IPS-20b (cell line): ENCODE data around the gene GRB2.

Experiments
- H3K27ac ChIP-seq: one replicate; pipeline ENCODE4 v1.5.1; 2013; ENCODE audit warnings: low read length
- H3K27me3 ChIP-seq: 2 replicates; pipeline ENCODE4 v1.6.1; 2013; ENCODE audit warnings: mild to moderate bottlenecking, low read length, inconsistent platforms; ENCODE audit not compliant: insufficient read depth
- H3K36me3 ChIP-seq: 2 replicates; pipeline ENCODE4 v1.6.1; 2013; ENCODE audit warnings: low read depth, mild to moderate bottlenecking, inconsistent platforms, low read length, moderate library complexity; ENCODE audit not compliant: insufficient read depth
- H3K4me1 ChIP-seq: 2 replicates; pipeline ENCODE4 v1.6.1; 2013; ENCODE audit warnings: mild to moderate bottlenecking, control low read depth, inconsistent platforms, low read length, moderate library complexity; ENCODE audit not compliant: insufficient read depth
- H3K4me3 ChIP-seq: 2 replicates; pipeline ENCODE4 v1.5.1; 2013; ENCODE audit warnings: mild to moderate bottlenecking, low read length, inconsistent platforms
- H3K9ac ChIP-seq: 2 replicates; pipeline ENCODE4 v1.6.1; 2013; ENCODE audit warnings: low read depth, mild to moderate bottlenecking, inconsistent platforms, low read length, moderate library complexity
- H3K9me3 ChIP-seq: 2 replicates; pipeline ENCODE4 v1.6.1; 2013; ENCODE audit warnings: mild to moderate bottlenecking, low read depth, low read length, inconsistent platforms; ENCODE audit not compliant: insufficient read depth

GRB2 gene

DNA sequence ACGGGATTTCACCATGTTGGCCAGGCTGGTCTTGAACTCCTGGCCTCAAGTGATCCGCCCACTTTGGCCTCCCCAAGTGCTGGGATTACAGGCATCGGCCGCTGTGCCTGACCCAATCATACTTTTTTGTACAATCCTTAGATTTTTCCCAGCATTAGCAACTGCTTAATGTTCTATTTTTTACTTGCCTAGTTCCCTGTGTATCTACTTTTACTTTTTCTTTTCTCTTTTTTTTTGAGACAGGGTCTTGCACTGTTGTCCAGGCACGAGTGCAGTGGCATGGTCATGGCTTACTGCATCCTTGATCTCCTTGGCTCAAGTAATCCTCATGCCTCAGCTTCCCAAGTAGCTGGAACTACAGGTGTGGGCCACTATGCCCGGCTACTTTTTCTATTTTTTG lies 9.5 kb downstream of the GRB2 start:
- no peak overlapping the region for H3K27ac ChIP-seq
- H3K9ac ChIP-seq = no peak overlapping the region
- peaks cover 18% of the 10 kb centered on the region; the same call in 1 of the 2 replicates for H3K4me1 ChIP-seq
- no peaks in the 10 kb centered on the region for H3K9me3 ChIP-seq
- peaks cover 11% of the 10 kb centered on the region; the same call in 1 of the 2 replicates for H3K36me3 ChIP-seq
- H3K4me3 ChIP-seq = no peak overlapping the region
- H3K27me3 ChIP-seq = no peaks in the 10 kb centered on the region

DNA sequence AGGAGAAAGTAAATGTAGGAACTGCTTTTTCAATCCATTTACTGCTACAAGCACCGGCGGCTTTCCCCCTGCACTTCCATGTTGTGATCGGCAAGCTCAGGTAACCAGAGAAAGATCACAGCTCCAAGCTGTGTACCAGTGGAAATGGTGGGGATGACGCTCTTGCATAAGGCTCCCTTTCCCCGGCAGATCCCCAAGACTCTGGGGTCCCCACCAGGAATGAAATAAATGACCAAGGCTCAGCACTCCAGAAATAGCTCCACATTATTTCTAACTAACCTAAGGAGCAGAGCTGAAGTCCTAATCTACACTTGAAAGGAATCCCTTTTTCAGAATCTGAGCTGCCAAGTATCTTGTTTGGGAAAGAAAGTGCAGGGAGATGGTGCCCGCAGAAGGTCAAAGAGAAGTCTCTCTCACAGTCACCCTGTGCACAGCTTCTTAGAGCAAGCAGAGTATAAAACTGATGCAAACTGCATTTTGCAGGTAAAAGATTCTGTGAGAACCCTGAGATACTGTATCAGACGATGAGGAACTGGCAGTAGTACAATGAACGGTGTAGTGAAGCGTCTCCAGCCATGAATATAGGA lies 11.1 kb downstream of the GRB2 start:
- Histone ChIP-seq H3K36me3 (peaks cover 21% of the 10 kb centered on the region; the same call in 1 of the 2 replicates), H3K9ac (peak overlapping the region; percentile 85), H3K27me3 (no peaks in the 10 kb centered on the region), H3K9me3 (no peaks in the 10 kb centered on the region), H3K4me3 (peak overlapping the region; percentile 80), H3K27ac (peak overlapping the region; percentile 41), H3K4me1 (peaks cover 18% of the 10 kb centered on the region; the same call in 1 of the 2 replicates)

GRCh38 chr17:75393523-75394331 lies 11.8 kb downstream of the GRB2 start:
- Histone ChIP-seq H3K9ac (peak overlapping the region; percentile 85), H3K27me3 (no peaks in the 10 kb centered on the region), H3K9me3 (no peaks in the 10 kb centered on the region), H3K4me1 (peaks cover 18% of the 10 kb centered on the region; the same call in 1 of the 2 replicates), H3K4me3 (peak overlapping the region; percentile 80), H3K27ac (peak overlapping the region; percentile 41), H3K36me3 (peaks cover 21% of the 10 kb centered on the region; the same call in 1 of the 2 replicates)

- Histone ChIP-seq H3K27me3 (no peaks in the 10 kb centered on the region), H3K9ac (peak overlapping the region; percentile 84; the same call in 1 of the 2 replicates), H3K36me3 (peaks cover 24% of the 10 kb centered on the region; the same call in 1 of the 2 replicates), H3K4me3 (peak overlapping the region; percentile 80), H3K9me3 (no peaks in the 10 kb centered on the region), H3K4me1 (peaks cover 18% of the 10 kb centered on the region; the same call in 1 of the 2 replicates), H3K27ac (no peak overlapping the region)
Observed at GRCh38 chr17:75392559-75392958, 12.9 kb downstream of the GRB2 start.

DNA sequence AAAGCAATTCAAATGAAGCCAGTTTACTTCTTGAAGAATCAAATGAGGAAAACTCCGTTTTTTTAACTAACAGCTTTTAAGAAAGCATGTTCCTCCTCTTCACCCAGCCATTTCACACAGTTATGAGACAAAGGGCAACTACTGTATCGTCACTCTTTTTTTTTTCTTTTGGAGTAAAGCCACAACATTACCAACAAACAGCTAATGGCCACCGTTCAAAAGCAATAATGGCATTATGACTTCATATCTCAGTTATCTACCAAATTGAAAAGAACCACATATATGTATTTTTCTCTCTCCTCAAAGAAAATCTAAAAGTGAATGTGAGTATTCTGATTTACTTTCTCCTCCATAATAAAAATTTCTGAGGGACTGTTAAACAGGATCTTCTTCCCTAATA lies 14.5 kb downstream of the GRB2 start:
- no peak overlapping the region for H3K9ac ChIP-seq
- H3K4me1 ChIP-seq = peaks cover 18% of the 10 kb centered on the region; the same call in 1 of the 2 replicates
- H3K36me3 ChIP-seq = peaks cover 27% of the 10 kb centered on the region; the same call in 1 of the 2 replicates
- no peak overlapping the region for H3K4me3 ChIP-seq
- H3K9me3 ChIP-seq = no peaks in the 10 kb centered on the region
- no peak overlapping the region for H3K27ac ChIP-seq
- H3K27me3 ChIP-seq = no peaks in the 10 kb centered on the region

DNA sequence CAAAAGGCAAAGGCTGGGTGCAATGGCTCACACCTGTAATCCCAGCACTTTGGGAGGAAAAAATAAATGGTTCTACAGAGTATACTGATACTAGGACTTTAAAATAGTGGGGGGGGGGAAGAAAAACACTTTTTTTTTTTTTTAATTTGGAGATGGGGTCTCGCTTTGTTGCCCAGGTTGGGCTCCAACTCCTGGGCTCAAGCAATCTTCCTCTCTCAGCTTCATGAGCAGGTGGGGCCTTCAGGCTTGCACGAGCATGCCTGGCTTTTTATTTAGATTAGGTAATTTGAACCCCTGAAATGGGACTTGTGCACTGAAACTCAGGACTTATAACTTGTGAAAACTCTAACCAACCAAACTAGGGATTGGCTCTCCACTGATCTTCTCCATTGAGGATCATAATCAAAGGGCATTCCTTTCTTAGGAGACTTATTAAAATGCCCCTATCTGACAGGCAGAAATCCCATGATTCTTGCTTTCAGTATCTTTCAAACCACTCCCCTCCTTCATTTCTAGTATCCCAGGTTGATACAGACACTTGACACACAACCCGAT lies 16.9 kb downstream of the GRB2 start:
- Histone ChIP-seq H3K27me3 (no peaks in the 10 kb centered on the region), H3K27ac (no peak overlapping the region), H3K4me3 (no peak overlapping the region), H3K9ac (no peak overlapping the region), H3K9me3 (no peaks in the 10 kb centered on the region), H3K36me3 (peaks cover 27% of the 10 kb centered on the region; the same call in 1 of the 2 replicates), H3K4me1 (peaks cover 9% of the 10 kb centered on the region; the same call in 1 of the 2 replicates)

- Histone ChIP-seq H3K4me1 (peaks cover 8% of the 10 kb centered on the region; the same call in 1 of the 2 replicates), H3K27ac (no peak overlapping the region), H3K9me3 (no peaks in the 10 kb centered on the region), H3K36me3 (peaks cover 26% of the 10 kb centered on the region; the same call in 1 of the 2 replicates), H3K4me3 (no peak overlapping the region), H3K9ac (no peak overlapping the region), H3K27me3 (no peaks in the 10 kb centered on the region)
Observed at GRCh38 chr17:75387771-75388170, 17.7 kb downstream of the GRB2 start.

- Histone ChIP-seq H3K4me3 (no peak overlapping the region), H3K36me3 (peaks cover 18% of the 10 kb centered on the region; the same call in 1 of the 2 replicates), H3K9me3 (no peaks in the 10 kb centered on the region), H3K27ac (no peak overlapping the region), H3K27me3 (no peaks in the 10 kb centered on the region), H3K9ac (no peak overlapping the region), H3K4me1 (no peaks in the 10 kb centered on the region)
Observed at GRCh38 chr17:75386430-75386829, 19.0 kb downstream of the GRB2 start.

DNA sequence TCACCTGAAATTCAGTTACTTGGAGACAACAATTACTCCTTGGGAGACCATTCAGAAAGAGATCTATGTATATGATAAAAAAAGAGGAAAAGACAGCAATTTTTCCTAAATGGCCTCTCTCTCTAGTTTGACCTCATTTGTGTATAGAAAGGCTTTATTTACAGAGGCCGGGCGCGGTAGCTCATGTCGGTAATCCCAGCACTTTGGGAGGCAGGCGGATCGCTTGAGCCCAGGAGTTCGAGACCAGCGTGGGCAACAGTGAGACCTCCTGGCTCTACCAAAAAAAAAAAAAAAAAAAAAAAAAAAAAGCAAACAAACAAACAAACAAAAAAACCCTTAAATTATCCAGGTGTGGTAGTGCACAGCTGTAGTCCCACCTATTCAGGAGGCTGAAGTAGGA lies 20.7 kb downstream of the GRB2 start:
- Histone ChIP-seq H3K4me3 (no peak overlapping the region), H3K36me3 (peaks cover 6% of the 10 kb centered on the region; the same call in 1 of the 2 replicates), H3K9me3 (no peaks in the 10 kb centered on the region), H3K9ac (no peak overlapping the region), H3K4me1 (no peaks in the 10 kb centered on the region; the same call in 1 of the 2 replicates), H3K27ac (no peak overlapping the region), H3K27me3 (no peaks in the 10 kb centered on the region)

DNA sequence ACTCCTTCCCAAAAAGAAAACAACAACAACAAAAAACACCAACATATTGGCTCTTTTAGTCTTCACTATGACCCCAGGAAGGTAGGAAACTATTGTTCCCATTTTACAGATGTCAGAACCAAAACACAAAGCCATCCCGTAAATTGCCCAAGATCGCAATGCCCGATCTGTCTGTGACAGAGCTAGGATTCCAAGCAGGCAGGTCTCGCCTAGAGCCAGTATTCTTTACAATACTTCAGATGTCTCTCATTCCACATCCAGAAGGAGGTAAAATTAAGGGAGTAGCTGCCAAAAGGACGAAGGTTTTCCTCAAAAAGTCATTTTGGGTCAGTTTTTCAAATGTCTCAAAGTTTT lies 21.7 kb downstream of the GRB2 start:
- no peak overlapping the region for H3K27ac ChIP-seq
- peaks cover 6% of the 10 kb centered on the region; the same call in 1 of the 2 replicates for H3K36me3 ChIP-seq
- no peak overlapping the region for H3K4me3 ChIP-seq
- no peaks in the 10 kb centered on the region for H3K9me3 ChIP-seq
- no peaks in the 10 kb centered on the region; the same call in 1 of the 2 replicates for H3K4me1 ChIP-seq
- no peaks in the 10 kb centered on the region for H3K27me3 ChIP-seq
- H3K9ac ChIP-seq = no peak overlapping the region

DNA sequence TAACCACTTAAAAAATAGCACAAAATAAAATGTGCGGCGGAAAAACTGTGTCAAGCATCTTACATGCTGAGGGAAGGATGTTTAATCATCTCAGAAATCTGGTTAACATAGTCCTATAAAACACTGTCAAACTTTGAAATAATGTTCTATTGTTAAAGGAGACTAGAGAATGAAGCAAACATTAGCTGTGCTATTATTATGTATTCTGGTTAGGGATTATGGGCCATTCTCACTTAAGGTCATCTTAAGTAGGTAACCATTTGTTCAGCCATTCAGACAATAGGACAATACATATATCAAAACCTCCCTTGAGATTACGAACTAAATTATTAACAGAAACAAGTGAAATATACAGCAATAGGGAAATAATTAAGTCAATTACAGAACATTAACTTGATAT lies 24.7 kb downstream of the GRB2 start:
- H3K9me3 ChIP-seq = no peaks in the 10 kb centered on the region
- 0 out of 2 replicates have a peak, but pooled peaks cover 2% of the 10 kb centered on the region for H3K36me3 ChIP-seq
- H3K9ac ChIP-seq = no peak overlapping the region
- H3K27ac ChIP-seq = no peak overlapping the region
- no peaks in the 10 kb centered on the region for H3K27me3 ChIP-seq
- H3K4me1 ChIP-seq = no peaks in the 10 kb centered on the region; the same call in 1 of the 2 replicates
- H3K4me3 ChIP-seq = no peak overlapping the region
